Endothelial cell of umbilical vein (primary cell): ENCODE results near the gene ARHGAP32. TPM values are rescaled to one million over a fixed set of nuclear protein-coding genes. Genes with fewer than 3 reads are reported as not detected.

ENCODE experiments used
- BruUV-seq: library from RNA; stranded (reverse); fragments of 400-500 nt; replicated peaks from 2 replicates; lab custom pipeline; 2021; lab: Mats Ljungman, UMichigan
- CTCF ChIA-PET: fragments of 300-600, 350-600 bp; sonication (Branson Sonifier 250); formaldehyde crosslinking; loops from one replicate; lab custom pipeline; 2021; ENCODE audit warnings: antibody characterized with exemption, inconsistent platforms; lab: Charles Lee
- POLR2A ChIA-PET: fragments of 300-600, 350-600 bp; sonication (Branson Sonifier 250); formaldehyde crosslinking; loops from one replicate; lab custom pipeline; 2021; ENCODE audit warnings: antibody characterized with exemption, inconsistent platforms; lab: Charles Lee
- DNase-seq: peaks from one replicate; pipeline ENCODE4 v3.0.0-alpha.2; 2011; ENCODE audit warnings: low read depth, low spot score
- FAIRE-seq: peaks from 2 replicates; lab custom pipeline; 2011; peaks lifted over from hg19 to GRCh38; lab: Jason Lieb, UNC
- H2AFZ ChIP-seq: 2 replicates; pipeline ENCODE4 v1.6.0; 2012; ENCODE audit warnings: low read depth, low read length, control low read depth, inconsistent platforms
- H3K27ac ChIP-seq: 2 replicates; pipeline ENCODE4 v1.5.1; 2011; ENCODE audit warnings: low read depth, mild to moderate bottlenecking, control low read depth, low read length, moderate library complexity; ENCODE audit not compliant: insufficient read depth
- H3K27me3 ChIP-seq, 2 experiments: 2 replicates each; pipeline versions ENCODE4 v1.6.0 to v1.6.1; 2011; ENCODE audit warnings: low read length in 2 of 2, mixed read lengths in 1 of 2; ENCODE audit not compliant: control insufficient read depth in 2 of 2, insufficient read depth in 2 of 2
- H3K36me3 ChIP-seq, 2 experiments: 2 replicates in 1 of 2; 3 replicates in 1 of 2; pipeline ENCODE4 v1.5.1; 2011; ENCODE audit warnings: low read length in 2 of 2, mild to moderate bottlenecking in 1 of 2, moderate library complexity in 1 of 2; ENCODE audit not compliant: control insufficient read depth in 2 of 2, insufficient read depth in 2 of 2; ENCODE audit errors: extremely low read depth in 1 of 2
- H3K4me1 ChIP-seq: 3 replicates; pipeline ENCODE4 v1.5.1; 2011; ENCODE audit warnings: mild to moderate bottlenecking, low read length; ENCODE audit not compliant: control insufficient read depth, insufficient read depth; ENCODE audit errors: extremely low read depth
- H3K4me2 ChIP-seq: 2 replicates; pipeline ENCODE4 v1.6.1; 2011; ENCODE audit warnings: low read length, control low read depth, mixed read lengths; ENCODE audit not compliant: insufficient read depth
- H3K4me3 ChIP-seq, 3 experiments: fragments of 200-600 bp in 1 of 3; sonication (generic), shearing (Covaris generic) in 1 of 3; replicated peaks in 1 of 3; 2 replicates each; pipeline ENCODE4 v1.5.1; 2011 to 2016; ENCODE audit warnings: control low read depth in 3 of 3, low read length in 3 of 3, mild to moderate bottlenecking in 2 of 3, inconsistent platforms in 1 of 3, low read depth in 1 of 3, moderate library complexity in 1 of 3; ENCODE audit not compliant: insufficient read depth in 1 of 3
- H3K79me2 ChIP-seq: 2 replicates; pipeline ENCODE4 v1.6.0; 2012; ENCODE audit warnings: low read length, inconsistent platforms; ENCODE audit not compliant: control insufficient read depth, insufficient read depth
- H3K9ac ChIP-seq: replicated peaks from 2 replicates; pipeline ENCODE3; 2011; ENCODE audit warnings: low read length, control low read depth; ENCODE audit not compliant: insufficient read depth; ENCODE audit errors: extremely low read depth
- H3K9me1 ChIP-seq: replicated peaks from 3 replicates; pipeline ENCODE4 v1.6.0; 2011; ENCODE audit warnings: mild to moderate bottlenecking, low read length; ENCODE audit not compliant: control insufficient read depth, insufficient read depth; ENCODE audit errors: extremely low read depth
- H3K9me3 ChIP-seq: replicated peaks from 2 replicates; pipeline ENCODE4 v1.5.1; 2012; ENCODE audit warnings: low read length, inconsistent platforms; ENCODE audit not compliant: control insufficient read depth, insufficient read depth
- H4K20me1 ChIP-seq: replicated peaks from 2 replicates; pipeline ENCODE3; 2011; ENCODE audit warnings: mild to moderate bottlenecking, low read length; ENCODE audit not compliant: control insufficient read depth, insufficient read depth; ENCODE audit errors: extremely low read depth
- EZH2 ChIP-seq: IDR thresholded peaks from 2 replicates; pipeline ENCODE4 v1.6.1; 2012; ENCODE audit warnings: borderline replicate concordance, low read depth, mild to moderate bottlenecking, moderate library complexity, low read length, inconsistent platforms; ENCODE audit not compliant: severe bottlenecking
- FOS ChIP-seq: IDR thresholded peaks from 2 replicates; pipeline ENCODE4 v1.6.1; 2011; ENCODE audit warnings: mild to moderate bottlenecking, low read length, moderate library complexity, borderline replicate concordance; ENCODE audit not compliant: insufficient read depth
- JUN ChIP-seq: IDR thresholded peaks from 2 replicates; pipeline ENCODE4 v1.6.1; 2011; ENCODE audit warnings: borderline replicate concordance, low read depth; ENCODE audit not compliant: insufficient read length, insufficient read depth
- MYC ChIP-seq: IDR thresholded peaks from one replicate; pipeline ENCODE4 v1.6.1; 2011; ENCODE audit warnings: mild to moderate bottlenecking, low read depth, low read length
- POLR2A ChIP-seq: IDR thresholded peaks from 2 replicates; pipeline ENCODE4 v1.6.1; 2012; ENCODE audit warnings: low read depth, mild to moderate bottlenecking, control low read depth, low read length
- dilution Hi-C: fragments of 300-500 bp; cut with MboI; formaldehyde crosslinking; loops from one replicate; pipeline ENCODE4 v1.15.0; 2019; ENCODE audit warnings: low sequenced_read_pairs; ENCODE audit not compliant: extremely low pct_ligation_motif_present
- intact Hi-C: fragments of 100-400 bp; cut with micrococcal nuclease; formaldehyde crosslinking; loops from one replicate; pipeline ENCODE4 v1.10.0; 2022
- polyA plus RNA-seq, 4 experiments: library from polyadenylated mRNA; depleted of rRNA in 3 of 4; stranded (reverse) in 3 of 4; unstranded in 1 of 4; fragments of >200 nt; gene quantifications; 2 replicates each; pipeline versions ENCODE4 v1.2.1 to v1.2.3, GENCODE V29; 2011 to 2012; ENCODE audit warnings: missing spikeins in 1 of 4
- total RNA-seq: library from RNA; stranded (reverse); gene quantifications from 2 replicates; pipeline ENCODE4 v1.2.3, GENCODE V29; 2021
- TF ChIP-seq, protein P1 (sequence below): IDR thresholded peaks from 2 replicates; pipeline ENCODE4 v1.6.1; 2011; ENCODE audit not compliant: insufficient read depth, insufficient read length
- TF ChIP-seq, protein P2 (sequence below), 2 donors: IDR thresholded peaks; 1 replicate in 1 of 2; 2 replicates in 1 of 2; pipeline ENCODE4 v1.5.1; 2011; ENCODE audit warnings: low read length in 2 of 2, mild to moderate bottlenecking in 2 of 2, moderate library complexity in 2 of 2, control low read depth in 1 of 2, inconsistent platforms in 1 of 2, low read depth in 1 of 2; ENCODE audit not compliant: insufficient read depth in 1 of 2; ENCODE audit errors: extremely low read depth in 1 of 2

The ARHGAP32 gene
- total and polyA plus RNA-seq, 2 donors (not counting 3 experiments of a cell fraction or from before 2014, with no cell fraction given), result 3.4 to 9.1 TPM

DNA sequence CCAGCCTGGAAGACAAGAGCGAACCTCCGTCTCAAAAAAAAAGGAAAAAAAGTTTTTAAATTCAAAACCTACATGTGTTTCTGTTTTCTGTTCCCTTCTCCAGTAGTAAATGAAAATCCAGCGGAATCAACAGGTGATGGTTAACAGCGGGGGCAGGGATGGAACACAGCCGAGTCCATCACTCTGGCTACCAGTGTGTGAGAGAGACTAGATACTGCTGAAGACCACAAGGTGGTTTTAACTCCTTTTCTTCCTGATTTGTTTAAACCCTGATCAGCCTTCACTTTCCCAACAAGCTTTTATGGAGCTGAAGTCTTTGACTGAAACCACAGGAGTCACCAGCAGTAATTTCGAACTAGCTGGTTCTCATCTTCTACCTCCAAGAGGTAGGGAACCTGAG is 3.6 kb upstream of the ARHGAP32 start:
- CTCF ChIA-PET, result no interaction called here
- no peaks in the 10 kb centered on the region for H3K9me1 ChIP-seq
- H4K20me1 ChIP-seq, result no peaks in the 10 kb centered on the region
- H3K4me3 ChIP-seq, result no peak overlapping the region
- TF ChIP-seq FOS (no peak), EZH2 (no peak), JUN (no peak), POLR2A (no peak), MYC (no peak)
- TF ChIP-seq, protein P1, sequence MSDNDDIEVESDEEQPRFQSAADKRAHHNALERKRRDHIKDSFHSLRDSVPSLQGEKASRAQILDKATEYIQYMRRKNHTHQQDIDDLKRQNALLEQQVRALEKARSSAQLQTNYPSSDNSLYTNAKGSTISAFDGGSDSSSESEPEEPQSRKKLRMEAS, result no peak
- TF ChIP-seq, protein P2, sequence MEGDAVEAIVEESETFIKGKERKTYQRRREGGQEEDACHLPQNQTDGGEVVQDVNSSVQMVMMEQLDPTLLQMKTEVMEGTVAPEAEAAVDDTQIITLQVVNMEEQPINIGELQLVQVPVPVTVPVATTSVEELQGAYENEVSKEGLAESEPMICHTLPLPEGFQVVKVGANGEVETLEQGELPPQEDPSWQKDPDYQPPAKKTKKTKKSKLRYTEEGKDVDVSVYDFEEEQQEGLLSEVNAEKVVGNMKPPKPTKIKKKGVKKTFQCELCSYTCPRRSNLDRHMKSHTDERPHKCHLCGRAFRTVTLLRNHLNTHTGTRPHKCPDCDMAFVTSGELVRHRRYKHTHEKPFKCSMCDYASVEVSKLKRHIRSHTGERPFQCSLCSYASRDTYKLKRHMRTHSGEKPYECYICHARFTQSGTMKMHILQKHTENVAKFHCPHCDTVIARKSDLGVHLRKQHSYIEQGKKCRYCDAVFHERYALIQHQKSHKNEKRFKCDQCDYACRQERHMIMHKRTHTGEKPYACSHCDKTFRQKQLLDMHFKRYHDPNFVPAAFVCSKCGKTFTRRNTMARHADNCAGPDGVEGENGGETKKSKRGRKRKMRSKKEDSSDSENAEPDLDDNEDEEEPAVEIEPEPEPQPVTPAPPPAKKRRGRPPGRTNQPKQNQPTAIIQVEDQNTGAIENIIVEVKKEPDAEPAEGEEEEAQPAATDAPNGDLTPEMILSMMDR (IDR thresholded peaks at IDR 0.05; ENCODE audit: extremely low read depth in 1 of 2, insufficient read depth in 1 of 2, low read depth in 1 of 2, low read length in 2 of 2), result no peak
- no peak overlapping the region for H3K27ac ChIP-seq
- no peak overlapping the region for H2AFZ ChIP-seq
- POLR2A ChIA-PET, result no interaction called here
- dilution Hi-C loops, result no loop called here
- H3K4me2 ChIP-seq, result no peak overlapping the region
- no TSS peak for BruUV-seq
- no peak overlapping the region for H3K9ac ChIP-seq
- no peaks in the 10 kb centered on the region for H3K4me1 ChIP-seq
- H3K9me3 ChIP-seq, result no peaks in the 10 kb centered on the region
- no peaks in the 10 kb centered on the region for H3K27me3 ChIP-seq
- no peak for FAIRE-seq
- intact Hi-C loops, result no loop called here
- no peaks in the 10 kb centered on the region for H3K79me2 ChIP-seq
- no peak for DNase-seq
- no peaks in the 10 kb centered on the region for H3K36me3 ChIP-seq
